K562 treated with DMSO at 1 percent for 12 hours (cell line): ENCODE results near the gene TLX2. TPM values are rescaled to one million over a fixed set of nuclear protein-coding genes. Genes with fewer than 3 reads are reported as not detected.

Experiments
- total RNA-seq: library from RNA; unstranded; fragments of 300-600 nt; gene quantifications from 2 replicates; pipeline ENCODE4 v1.2.3, GENCODE V29; 2022; ENCODE audit not compliant: insufficient read depth

TLX2 gene
- total RNA-seq, result not detected in 2 replicates

DNA sequence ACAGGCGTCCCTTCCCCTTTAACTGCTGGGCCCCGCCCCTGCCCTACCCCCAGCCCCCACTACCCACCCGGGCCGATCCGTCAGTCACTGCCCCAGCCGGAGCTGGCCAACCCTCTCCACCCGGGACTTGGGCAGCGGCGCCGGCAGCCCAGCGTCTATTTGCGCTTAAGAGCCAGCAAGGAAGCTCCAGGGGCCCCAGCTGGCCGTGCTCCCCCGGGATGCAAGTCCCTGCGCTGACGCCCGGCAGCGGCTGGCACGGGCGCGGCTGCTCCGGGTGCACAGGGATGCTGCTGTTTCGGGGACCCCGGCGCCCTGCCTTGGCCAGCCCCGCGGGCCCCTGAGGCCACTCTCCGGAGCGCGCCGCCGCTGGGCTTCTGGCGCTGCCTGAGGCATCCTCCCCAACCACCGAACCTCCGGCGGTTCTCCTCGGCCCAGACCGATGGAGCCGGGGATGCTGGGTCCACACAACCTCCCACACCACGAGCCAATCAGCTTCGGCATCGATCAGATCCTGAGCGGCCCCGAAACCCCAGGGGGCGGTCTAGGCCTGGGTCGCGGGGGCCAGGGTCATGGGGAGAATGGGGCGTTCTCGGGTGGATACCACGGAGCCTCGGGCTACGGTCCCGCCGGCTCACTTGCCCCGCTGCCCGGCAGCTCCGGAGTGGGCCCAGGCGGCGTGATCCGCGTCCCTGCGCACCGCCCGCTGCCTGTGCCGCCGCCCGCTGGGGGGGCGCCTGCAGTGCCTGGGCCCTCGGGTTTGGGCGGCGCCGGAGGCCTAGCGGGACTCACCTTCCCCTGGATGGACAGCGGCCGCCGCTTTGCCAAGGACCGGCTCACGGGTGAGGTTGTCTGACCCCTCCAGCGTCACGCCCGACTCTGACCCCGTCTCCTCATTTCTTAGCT lies at the start of gene TLX2:
TSS of gene TLX2 (plus strand) at position 83 of the 903 bp plus-strand sequence. CDS start at position 440, 357 bp downstream.

DNA sequence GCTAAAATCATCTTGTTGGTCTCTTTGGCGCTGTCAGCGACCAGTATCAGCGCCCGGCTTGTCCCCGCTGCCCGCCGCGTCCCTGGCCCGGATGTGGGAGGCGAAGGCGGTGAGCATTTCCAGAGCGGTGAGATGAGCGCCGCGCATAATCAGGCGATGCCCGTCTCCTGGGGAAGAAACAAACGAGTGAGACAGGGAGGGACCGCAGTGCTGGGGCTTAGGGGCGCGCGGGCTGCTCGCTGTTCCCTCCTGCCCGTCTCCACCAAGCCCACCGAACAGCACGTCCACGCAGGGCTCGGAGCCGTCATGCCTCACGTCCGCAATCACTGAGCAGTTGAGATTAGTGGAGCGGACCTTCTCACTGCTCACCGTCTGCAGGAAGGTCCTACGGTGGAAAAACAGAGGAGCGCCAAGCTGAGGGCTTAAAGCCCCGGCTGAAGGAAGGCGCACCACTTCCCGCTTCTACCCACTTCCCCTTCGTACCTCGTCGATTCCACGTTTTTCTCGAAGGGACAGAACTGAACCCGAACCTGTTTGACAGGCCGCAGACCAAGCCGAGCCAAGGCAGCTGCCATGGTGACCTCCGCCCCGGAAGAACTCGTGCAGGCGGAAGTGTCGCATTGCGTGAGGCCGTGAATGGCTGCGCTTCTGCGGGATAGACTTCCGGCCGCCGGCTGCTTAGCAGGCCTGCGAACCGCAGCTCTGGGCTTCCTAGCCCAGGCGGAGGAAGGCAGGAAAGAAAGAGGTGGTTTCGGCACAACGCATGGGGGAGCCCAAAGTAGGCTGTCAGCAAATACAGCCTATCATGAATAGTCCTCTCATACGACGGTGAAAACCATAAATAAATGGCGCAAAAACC lies 41.9 kb upstream of the TLX2 start, which contains the start of gene MRPL53:
TSS of gene MRPL53 (minus strand) at position 595 of the 859 bp plus-strand sequence. CDS start at position 575, 20 bp downstream.

DNA sequence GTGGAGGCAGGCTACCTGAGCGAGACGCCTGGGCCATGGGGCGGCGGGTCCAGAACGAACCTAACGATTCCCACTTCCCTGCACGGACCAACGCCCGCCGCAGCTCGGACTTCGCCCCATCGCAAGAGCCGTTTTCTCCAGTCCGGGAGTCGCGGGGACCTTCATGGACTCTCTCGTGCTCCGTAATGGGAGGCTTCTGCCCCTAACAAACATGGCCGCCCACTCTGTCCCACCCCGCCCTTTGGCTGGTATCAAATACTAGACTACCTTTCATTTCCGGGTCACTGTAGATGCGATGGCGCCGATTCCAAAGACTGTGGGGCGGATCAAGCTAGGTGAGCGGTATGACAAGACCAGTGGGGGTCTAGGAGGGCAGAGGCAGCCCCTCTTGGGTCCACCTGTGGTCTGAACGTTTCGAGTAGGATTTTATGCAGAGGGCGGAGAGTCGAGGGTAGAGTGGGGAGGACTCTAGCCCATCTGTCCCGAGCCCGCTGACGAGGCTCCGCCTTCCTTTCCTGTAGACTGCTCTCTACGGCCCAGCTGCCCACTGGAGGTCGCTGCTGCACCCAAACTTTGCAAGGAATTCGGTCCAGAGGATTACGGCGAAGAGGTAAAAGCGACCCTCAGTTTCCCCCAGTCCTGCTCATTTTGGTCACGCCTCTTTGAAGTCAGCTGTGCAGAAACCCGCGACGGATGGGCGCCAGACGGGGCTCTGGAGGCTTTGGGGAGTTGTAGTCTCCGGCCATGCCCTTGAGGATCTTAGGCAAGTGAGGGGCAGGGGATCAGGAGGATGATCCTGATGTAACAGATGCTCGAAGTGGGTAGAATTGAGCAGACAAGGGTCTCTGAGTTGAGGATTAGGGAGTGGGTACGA lies 31.2 kb upstream of the TLX2 start, which contains the start of the genes CCDC142 and TTC31:
TSS of gene CCDC142 (minus strand) at position 198 of the 874 bp plus-strand sequence. CDS start at position 37, 161 bp downstream.
TSS of gene TTC31 (plus strand) at position 281 of the 874 bp plus-strand sequence. CDS start at position 296, 15 bp downstream.

DNA sequence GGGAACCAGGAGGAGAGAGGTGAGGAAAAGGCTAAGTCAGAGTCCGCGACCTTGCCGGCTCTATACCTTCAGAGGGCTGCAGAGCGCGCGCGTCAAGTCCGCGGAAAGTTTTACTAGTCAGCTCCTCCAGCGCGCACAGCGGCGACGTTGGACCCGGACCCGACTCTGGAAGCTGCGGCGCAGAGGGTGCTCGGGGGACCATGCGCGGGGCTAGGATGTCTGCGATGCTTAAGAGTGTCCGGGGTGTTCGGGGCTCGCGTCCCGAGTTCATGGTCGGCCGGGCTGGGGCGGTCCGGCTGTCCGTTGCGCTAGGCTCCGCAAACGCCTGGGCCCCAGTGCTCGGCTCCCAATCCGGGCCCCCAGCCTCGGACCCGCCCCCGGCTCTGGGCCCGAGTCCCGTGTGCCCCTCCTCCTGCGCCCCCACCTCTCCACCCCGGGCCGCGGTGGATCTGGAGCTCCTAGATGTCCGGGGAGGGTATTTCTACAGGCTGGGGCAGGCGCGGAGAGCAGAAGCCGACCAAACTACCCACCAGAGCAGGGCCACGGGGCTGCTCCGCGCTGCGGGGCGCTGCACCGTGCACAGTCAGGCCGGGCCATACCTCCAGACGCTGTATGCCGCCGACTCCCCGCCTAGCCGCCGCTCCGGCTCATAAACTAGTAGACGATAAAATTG lies 14.8 kb upstream of the TLX2 start, which contains the start of gene LBX2:
TSS of gene LBX2 (minus strand) at position 337 of the 673 bp plus-strand sequence. CDS start at position 271, 66 bp downstream.

DNA sequence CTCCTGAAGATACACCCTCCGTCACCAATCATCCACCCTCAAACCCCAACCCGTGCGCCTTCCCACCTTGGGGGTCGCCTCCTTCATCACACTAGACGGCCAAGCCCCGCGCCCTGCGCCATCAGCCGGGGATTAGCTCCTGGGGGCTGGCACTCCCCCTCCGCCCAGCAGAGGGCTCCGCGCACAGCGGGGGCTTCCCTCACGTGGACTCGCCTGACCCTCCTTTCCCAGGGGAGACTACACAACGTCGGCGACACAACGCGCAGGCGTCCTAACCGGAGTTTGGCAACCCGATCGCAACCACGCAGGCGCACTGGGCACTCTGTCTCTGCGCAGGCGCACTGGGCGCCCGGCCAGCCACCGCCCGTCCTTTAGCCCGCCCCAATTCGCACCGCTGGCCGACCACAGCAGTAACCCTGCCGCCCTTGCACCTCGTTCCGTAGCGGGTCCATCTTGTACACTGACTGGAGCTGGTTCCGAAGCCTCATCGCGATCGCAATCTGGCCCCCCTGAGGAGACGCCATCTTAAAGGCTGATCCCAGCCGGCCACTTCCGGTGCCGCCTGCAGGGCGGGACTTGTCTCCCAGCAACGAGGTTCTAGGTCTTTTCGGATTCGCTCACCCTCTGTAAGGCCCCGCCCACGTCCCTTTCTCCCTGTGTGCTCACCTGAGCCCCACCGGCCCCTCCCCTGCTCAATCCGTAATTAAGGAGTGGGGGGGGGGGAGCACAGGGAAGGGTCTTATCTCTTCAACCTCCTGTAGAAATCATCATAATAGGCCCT lies 6.9 kb upstream of the TLX2 start, which contains the start of gene PCGF1:
TSS of gene PCGF1 (minus strand) at position 551 of the 781 bp plus-strand sequence. CDS start at position 524, 27 bp downstream.

DNA sequence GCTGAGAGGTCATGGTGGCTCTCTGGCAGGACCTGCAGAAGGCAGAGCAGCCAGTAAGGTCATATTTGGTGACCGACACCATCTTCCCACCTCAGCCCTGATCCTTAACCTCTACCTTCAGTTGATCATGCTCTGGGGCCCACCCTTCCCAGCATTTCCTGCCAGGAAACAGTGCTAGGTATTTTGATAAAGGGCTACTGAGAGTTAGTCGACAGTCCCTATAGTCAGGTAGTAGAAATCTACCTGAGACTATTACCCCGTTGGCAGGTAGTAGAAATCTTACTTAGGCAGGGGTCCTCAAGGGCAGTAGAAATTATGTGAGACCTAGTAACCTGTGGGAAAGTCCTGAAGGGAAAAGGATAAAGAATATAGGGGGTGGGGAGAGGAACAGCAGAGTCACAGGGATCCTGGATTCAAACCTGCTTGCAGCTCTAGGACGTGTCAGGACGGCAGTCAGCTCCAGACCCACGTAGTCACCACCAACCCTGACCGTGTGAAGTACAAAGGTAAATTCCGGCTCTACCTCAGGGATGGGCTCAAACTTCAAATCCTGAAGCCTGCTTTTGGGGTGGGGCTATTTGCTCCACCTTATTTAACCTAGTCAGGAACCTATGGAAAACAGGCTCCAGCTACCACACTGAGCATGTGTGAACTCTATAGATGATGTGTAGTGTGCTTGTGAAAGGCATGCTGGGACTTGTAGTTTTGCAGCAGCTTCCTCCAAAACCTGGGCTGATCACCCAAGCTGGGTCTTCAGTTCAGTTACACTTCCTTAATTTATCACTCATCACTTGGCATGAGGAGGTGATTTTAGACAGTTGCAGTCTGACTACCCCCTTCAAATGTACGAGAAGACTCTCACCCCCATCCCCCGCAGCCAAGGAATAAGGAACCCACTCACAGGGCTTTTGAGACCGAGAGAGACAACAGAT lies 11.7 kb downstream of the TLX2 start, which contains the start of gene DQX1:
TSS of gene DQX1 (minus strand) at position 515 of the 932 bp plus-strand sequence. CDS start at position 13, 502 bp downstream.

DNA sequence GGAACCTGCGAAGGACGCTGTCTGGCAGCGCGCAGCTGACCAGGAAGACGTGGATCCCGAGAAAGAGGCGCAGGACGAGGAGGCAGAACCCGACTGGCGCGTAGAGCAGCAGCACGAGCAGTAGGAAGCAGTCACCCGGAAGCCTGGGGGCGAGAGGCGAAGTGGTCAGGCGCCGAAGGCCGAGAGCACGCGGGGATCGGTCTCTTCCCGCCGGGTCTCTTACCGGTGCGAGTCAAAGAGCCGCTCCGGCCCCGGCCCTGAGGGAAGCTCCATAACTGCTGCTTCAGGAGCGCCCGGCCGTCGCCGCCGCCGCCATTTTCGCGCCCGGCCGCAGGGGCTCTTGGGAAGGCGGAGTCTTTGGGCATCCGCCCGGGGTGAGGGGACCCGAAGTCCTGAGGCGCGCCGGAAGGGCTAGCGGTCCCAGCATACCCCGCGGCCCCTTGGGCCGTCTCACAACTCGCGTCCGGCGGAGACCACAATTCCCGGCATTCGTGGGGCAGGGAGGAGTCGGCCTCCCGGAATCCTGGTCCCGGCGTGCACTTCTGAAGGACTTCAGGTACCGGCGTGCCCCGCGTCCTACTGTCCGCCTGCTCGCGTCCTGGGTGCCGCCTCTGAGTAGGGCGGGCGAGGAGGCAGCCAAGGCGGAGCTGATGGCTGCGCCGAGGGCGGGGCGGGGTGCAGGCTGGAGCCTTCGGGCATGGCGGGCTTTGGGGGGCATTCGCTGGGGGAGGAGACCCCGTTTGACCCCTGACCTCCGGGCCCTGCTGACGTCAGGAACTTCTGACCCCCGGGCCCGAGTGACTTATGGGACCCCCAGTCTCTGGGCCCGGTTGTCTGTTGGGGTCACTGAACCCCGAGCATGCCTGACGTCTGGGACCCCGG lies 15.3 kb downstream of the TLX2 start, which contains the start of the genes AUP1 and HTRA2:
TSS of gene AUP1 (minus strand) at position 350 of the 882 bp plus-strand sequence. CDS start at position 273, 77 bp downstream.
TSS of gene HTRA2 (plus strand) at position 577 of the 882 bp plus-strand sequence. CDS start at position 651, 74 bp downstream.

DNA sequence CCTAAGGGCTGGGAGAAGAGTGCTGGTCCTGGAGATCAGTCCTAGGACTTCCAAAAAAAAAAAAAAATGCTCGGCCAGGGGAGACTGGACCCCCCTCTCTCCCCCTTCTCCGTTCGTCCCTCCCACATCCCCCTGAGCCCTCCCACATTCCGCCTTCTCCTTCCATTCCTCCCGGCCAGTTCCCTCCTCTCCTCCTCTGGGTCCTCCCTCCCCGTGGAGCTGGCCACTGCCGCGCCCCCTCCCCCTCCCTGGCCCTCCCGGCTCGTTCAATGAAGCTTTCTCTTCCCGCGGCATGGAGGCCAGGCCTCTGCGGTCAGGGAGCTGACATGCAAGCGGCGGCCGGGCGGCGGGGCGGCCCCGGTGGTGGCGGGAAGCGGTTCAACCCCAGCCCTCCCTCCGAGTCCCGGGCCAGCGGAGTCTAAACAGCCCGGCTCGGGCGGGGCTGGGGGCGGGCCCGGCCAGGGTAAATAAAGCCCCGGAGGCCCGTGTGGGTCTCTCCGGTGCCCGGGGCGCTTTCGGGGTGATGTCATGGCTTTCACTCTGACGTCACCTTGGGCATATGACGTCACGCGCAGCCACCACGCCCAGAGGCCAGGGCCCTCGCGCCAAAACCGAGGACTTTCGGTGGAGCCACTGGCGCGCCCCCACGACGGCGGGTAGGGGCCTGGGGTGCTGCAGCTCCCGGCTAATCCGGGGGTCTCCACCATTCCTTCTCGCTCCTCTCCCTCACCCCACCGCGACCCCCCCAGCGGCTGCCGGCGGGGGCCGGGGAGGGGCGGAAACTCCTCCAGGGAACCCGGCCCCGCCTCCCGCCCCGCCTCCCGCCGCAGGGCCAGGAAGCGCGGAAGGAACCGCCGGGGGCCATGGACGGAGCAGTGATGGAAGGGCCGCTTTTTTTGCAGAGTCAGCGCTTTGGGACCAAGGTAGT lies 39.9 kb downstream of the TLX2 start, which contains the start of the genes DOK1 and LOXL3:
TSS of gene DOK1 (plus strand) at position 829 of the 928 bp plus-strand sequence. CDS start at position 864, 35 bp downstream.
TSS of gene LOXL3 (minus strand) at position 51 of the 928 bp plus-strand sequence. CDS start 1,308 bp downstream, outside the sequence.

Other genes with a start within 250 kb of the TLX2 start
- gene SLC4A5, start 171.0 kb upstream of the TLX2 start, total RNA-seq, result 0.54 TPM in 1 of 2 replicates, not detected in the other
- gene DCTN1, start 134.1 kb upstream of the TLX2 start, total RNA-seq, result 37.6 and 65.9 TPM in 2 replicates
- 0.34 TPM in 1 of 2 replicates, not detected in the other for gene C2orf81, start 92.8 kb upstream of the TLX2 start, total RNA-seq
- gene WDR54, start 92.7 kb upstream of the TLX2 start, total RNA-seq, result 10.1 and 19.4 TPM in 2 replicates
- 5.8 and 7.7 TPM in 2 replicates for gene RTKN, start 72.5 kb upstream of the TLX2 start, total RNA-seq
- gene INO80B, start 59.4 kb upstream of the TLX2 start, total RNA-seq, result 5.4 and 10.6 TPM in 2 replicates
- gene WBP1, start 56.0 kb upstream of the TLX2 start, total RNA-seq, result 53.6 and 54.1 TPM in 2 replicates
- 54.2 and 80.9 TPM in 2 replicates for gene MOGS, start 49.1 kb upstream of the TLX2 start, total RNA-seq
- 56.6 and 70.8 TPM in 2 replicates for gene MRPL53, start 41.8 kb upstream of the TLX2 start, total RNA-seq
- 4.3 and 9.0 TPM in 2 replicates for gene CCDC142, start 31.5 kb upstream of the TLX2 start, total RNA-seq
- gene TTC31, start 31.4 kb upstream of the TLX2 start, total RNA-seq, result 8.3 and 23.7 TPM in 2 replicates
- gene LBX2, start 14.8 kb upstream of the TLX2 start, total RNA-seq, result 8.2 and 9.1 TPM in 2 replicates
- gene PCGF1, start 6.8 kb upstream of the TLX2 start, total RNA-seq, result 26.0 and 26.8 TPM in 2 replicates
- gene DQX1, start 11.8 kb downstream of the TLX2 start, total RNA-seq, result 0.90 TPM in 1 of 2 replicates, not detected in the other
- 125 and 158 TPM in 2 replicates for gene AUP1, start 15.3 kb downstream of the TLX2 start, total RNA-seq
- gene HTRA2, start 15.5 kb downstream of the TLX2 start, total RNA-seq, result 63.8 and 75.8 TPM in 2 replicates
- gene LOXL3, start 39.5 kb downstream of the TLX2 start, total RNA-seq, result 0.74 TPM in 1 of 2 replicates, not detected in the other
- 39.5 and 41.0 TPM in 2 replicates for gene DOK1, start 40.3 kb downstream of the TLX2 start, total RNA-seq
- 0.51 TPM in 1 of 2 replicates, not detected in the other for gene M1AP, start 133.9 kb downstream of the TLX2 start, total RNA-seq
- 5.5 and 11.2 TPM in 2 replicates for gene SEMA4F, start 139.8 kb downstream of the TLX2 start, total RNA-seq